ENCODE measurements around the gene CCDC27. TPM values are rescaled to one million over a fixed set of nuclear protein-coding genes. Genes with fewer than 3 reads are reported as not detected.
A peak's percentile ranks its signal among the peaks of the same experiment; 100 is the strongest.

Gene CCDC27
- total RNA-seq (not detected), total RNA-seq (0 reads per million in 2 donors)

DNA sequence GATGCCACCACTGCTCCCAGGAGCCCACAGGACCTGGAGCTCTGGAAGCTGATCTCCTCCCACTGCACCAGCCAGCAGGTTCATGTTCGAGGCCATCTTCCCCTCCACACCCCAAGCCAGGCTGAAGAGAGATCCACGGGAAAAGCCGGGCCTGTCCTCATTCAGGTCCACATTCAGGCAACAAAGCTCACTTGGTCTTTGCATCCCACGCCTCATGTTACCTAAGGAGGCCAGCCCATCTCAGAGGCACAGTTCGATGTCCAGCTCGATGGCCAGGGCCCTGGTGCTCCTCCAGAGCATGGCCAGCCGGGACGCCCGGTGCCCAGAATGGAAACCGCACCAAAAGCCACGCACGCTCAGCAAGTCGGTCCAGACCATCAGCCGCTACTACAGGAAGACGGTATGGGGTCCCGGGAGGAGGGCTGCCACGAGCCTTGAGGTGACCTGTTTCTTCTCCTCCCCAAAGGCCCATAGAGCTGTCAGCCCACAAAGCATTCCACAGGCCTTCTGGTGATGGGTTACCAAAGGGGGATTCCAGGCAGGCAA lies at the start of gene CCDC27:
Gene CCDC27 (plus strand): TSS at position 51 of the 546 bp plus-strand sequence. CDS start 32 bp downstream, at position 83.
- peak within 1 kb of the TSS; percentile 31 for H3K4me3 Mint-ChIP-seq
- no peak within 1 kb of the TSS for H3K27ac Mint-ChIP-seq
- H3K27me3 Mint-ChIP-seq = peaks cover 16% of the 10 kb centered on the region
- ATAC-seq = no peak
- no peaks in the 10 kb centered on the region for H3K9me3 ChIP-seq (ENCODE audit: control insufficient read depth, low read length, poor library complexity, severe bottlenecking)
- H3K4me1 Mint-ChIP-seq = peaks cover 7% of the 10 kb centered on the region
- H3K36me3 Mint-ChIP-seq (ENCODE audit: low read depth) = no peaks in the 10 kb centered on the region
- DNase-seq = no peak

GRCh38 chr1:3702528-3702927 lies 49.7 kb upstream of the CCDC27 start:
- no peak overlapping the region for H3K4me3 Mint-ChIP-seq
- H3K27me3 Mint-ChIP-seq = peaks cover 21% of the 10 kb centered on the region
- no peak overlapping the region for H3K27ac Mint-ChIP-seq
- ATAC-seq (no peak), DNase-seq (no peak)
- no peaks in the 10 kb centered on the region for H3K36me3 Mint-ChIP-seq (ENCODE audit: low read depth)
- H3K9me3 ChIP-seq (ENCODE audit: control insufficient read depth, low read length, poor library complexity, severe bottlenecking) = no peaks in the 10 kb centered on the region
- peaks cover 2% of the 10 kb centered on the region for H3K4me1 Mint-ChIP-seq

GRCh38 chr1:3702990-3703728 lies 49.1 kb upstream of the CCDC27 start:
- no peaks in the 10 kb centered on the region for H3K9me3 ChIP-seq (ENCODE audit: control insufficient read depth, low read length, poor library complexity, severe bottlenecking)
- H3K27me3 Mint-ChIP-seq = peaks cover 24% of the 10 kb centered on the region
- H3K36me3 Mint-ChIP-seq (ENCODE audit: low read depth) = no peaks in the 10 kb centered on the region
- ATAC-seq (no peak), DNase-seq (no peak)
- no peak overlapping the region for H3K27ac Mint-ChIP-seq
- peaks cover 2% of the 10 kb centered on the region for H3K4me1 Mint-ChIP-seq
- H3K4me3 Mint-ChIP-seq = no peak overlapping the region

DNA sequence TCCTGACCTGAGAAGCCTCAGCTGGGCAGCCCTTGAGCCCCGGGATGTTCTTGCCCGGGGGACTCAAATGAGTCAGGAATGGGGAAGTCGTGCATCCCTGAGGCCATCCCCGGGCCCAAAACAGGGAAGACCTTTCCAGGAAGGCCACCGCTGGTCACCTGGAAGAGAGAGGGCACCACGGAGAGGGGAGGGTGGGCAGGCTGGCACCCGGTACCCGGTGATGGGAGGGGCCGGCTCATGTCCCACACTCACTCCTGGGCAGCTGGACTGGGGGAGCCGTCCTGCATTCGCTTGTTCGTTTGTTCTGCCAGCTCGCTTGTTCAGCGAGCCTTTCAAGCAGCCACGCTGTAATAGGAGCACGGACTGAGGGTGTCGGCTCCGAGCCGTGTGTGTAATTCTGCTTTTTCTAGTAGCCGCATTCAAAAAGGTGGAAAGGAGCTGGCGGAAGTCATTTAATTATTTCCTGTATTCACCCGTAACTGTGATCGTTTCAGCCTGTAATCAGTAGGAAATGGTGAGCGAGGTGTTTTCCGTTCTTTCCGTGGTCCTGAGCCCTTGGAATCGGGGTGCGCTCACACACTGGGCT lies 48.4 kb upstream of the CCDC27 start:
- no peaks in the 10 kb centered on the region for H3K9me3 ChIP-seq (ENCODE audit: control insufficient read depth, low read length, poor library complexity, severe bottlenecking)
- Mint-ChIP-seq H3K36me3 (ENCODE audit: low read depth) (no peaks in the 10 kb centered on the region), H3K27ac (no peak overlapping the region), H3K4me3 (peak overlapping the region; percentile 62), H3K27me3 (peaks cover 22% of the 10 kb centered on the region), H3K4me1 (peaks cover 2% of the 10 kb centered on the region)
- no peak for ATAC-seq
- no peak for DNase-seq

GRCh38 chr1:3705341-3705950 lies 46.8 kb upstream of the CCDC27 start:
- Mint-ChIP-seq H3K4me1 (peaks cover 2% of the 10 kb centered on the region), H3K4me3 (no peak overlapping the region), H3K36me3 (ENCODE audit: low read depth) (no peaks in the 10 kb centered on the region), H3K27me3 (peaks cover 13% of the 10 kb centered on the region), H3K27ac (no peak overlapping the region)
- DNase-seq (no peak), ATAC-seq (no peak)
- no peaks in the 10 kb centered on the region for H3K9me3 ChIP-seq (ENCODE audit: control insufficient read depth, low read length, poor library complexity, severe bottlenecking)

GRCh38 chr1:3706651-3707297 lies 45.5 kb upstream of the CCDC27 start:
- Mint-ChIP-seq H3K4me3 (no peak overlapping the region), H3K27ac (no peak overlapping the region), H3K4me1 (peaks cover 2% of the 10 kb centered on the region), H3K27me3 (peaks cover 25% of the 10 kb centered on the region), H3K36me3 (ENCODE audit: low read depth) (no peaks in the 10 kb centered on the region)
- no peaks in the 10 kb centered on the region for H3K9me3 ChIP-seq (ENCODE audit: control insufficient read depth, low read length, poor library complexity, severe bottlenecking)
- DNase-seq = no peak
- no peak for ATAC-seq

GRCh38 chr1:3707298-3707938 lies 44.8 kb upstream of the CCDC27 start:
- DNase-seq (no peak), ATAC-seq (no peak)
- Mint-ChIP-seq H3K27me3 (peaks cover 31% of the 10 kb centered on the region), H3K4me1 (peaks cover 2% of the 10 kb centered on the region), H3K36me3 (ENCODE audit: low read depth) (no peaks in the 10 kb centered on the region), H3K4me3 (no peak overlapping the region), H3K27ac (no peak overlapping the region)
- no peaks in the 10 kb centered on the region for H3K9me3 ChIP-seq (ENCODE audit: control insufficient read depth, low read length, poor library complexity, severe bottlenecking)

- DNase-seq = no peak
- no peak overlapping the region for H3K27ac Mint-ChIP-seq
- no peaks in the 10 kb centered on the region for H3K36me3 Mint-ChIP-seq (ENCODE audit: low read depth)
- H3K9me3 ChIP-seq (ENCODE audit: control insufficient read depth, low read length, poor library complexity, severe bottlenecking) = no peaks in the 10 kb centered on the region
- H3K27me3 Mint-ChIP-seq = peaks cover 31% of the 10 kb centered on the region
- ATAC-seq = no peak
- H3K4me1 Mint-ChIP-seq = peaks cover 2% of the 10 kb centered on the region
- H3K4me3 Mint-ChIP-seq = no peak overlapping the region
Observed at GRCh38 chr1:3707939-3708328, 44.3 kb upstream of the CCDC27 start.

GRCh38 chr1:3708791-3709190 lies 43.5 kb upstream of the CCDC27 start:
- Mint-ChIP-seq H3K27ac (no peak overlapping the region), H3K4me3 (no peak overlapping the region), H3K27me3 (peaks cover 36% of the 10 kb centered on the region), H3K4me1 (no peaks in the 10 kb centered on the region), H3K36me3 (ENCODE audit: low read depth) (no peaks in the 10 kb centered on the region)
- H3K9me3 ChIP-seq (ENCODE audit: control insufficient read depth, low read length, poor library complexity, severe bottlenecking) = no peaks in the 10 kb centered on the region
- DNase-seq (no peak), ATAC-seq (no peak)

GRCh38 chr1:3710251-3710650 lies 42.0 kb upstream of the CCDC27 start:
- no peak overlapping the region for H3K4me3 Mint-ChIP-seq
- peaks cover 36% of the 10 kb centered on the region for H3K27me3 Mint-ChIP-seq
- no peak overlapping the region for H3K27ac Mint-ChIP-seq
- no peak for DNase-seq
- ATAC-seq = no peak
- H3K9me3 ChIP-seq (ENCODE audit: control insufficient read depth, low read length, poor library complexity, severe bottlenecking) = no peaks in the 10 kb centered on the region
- no peaks in the 10 kb centered on the region for H3K4me1 Mint-ChIP-seq
- H3K36me3 Mint-ChIP-seq (ENCODE audit: low read depth) = no peaks in the 10 kb centered on the region

DNA sequence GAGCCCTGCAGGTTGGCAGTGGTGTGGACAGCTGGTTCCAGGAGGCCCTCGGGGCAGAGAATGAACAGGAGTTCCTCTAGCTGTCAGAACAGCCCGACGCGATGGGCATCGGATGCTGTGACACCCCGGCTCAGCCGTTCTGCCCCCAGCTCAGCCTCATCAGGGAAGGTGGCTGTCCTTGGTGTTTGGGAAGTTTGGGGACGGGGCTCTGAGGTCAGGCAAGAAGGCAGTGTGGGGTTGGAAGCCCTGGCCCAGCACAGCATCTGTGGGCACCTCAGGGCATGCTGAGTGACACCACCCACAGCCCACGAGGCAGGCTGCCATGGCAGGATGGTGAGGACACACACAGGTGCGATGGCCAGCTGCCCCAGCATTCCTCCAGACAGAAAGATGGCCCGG lies 40.9 kb upstream of the CCDC27 start:
- Mint-ChIP-seq H3K27ac (no peak overlapping the region), H3K27me3 (peaks cover 36% of the 10 kb centered on the region), H3K4me1 (no peaks in the 10 kb centered on the region), H3K36me3 (ENCODE audit: low read depth) (no peaks in the 10 kb centered on the region), H3K4me3 (no peak overlapping the region)
- DNase-seq (no peak), ATAC-seq (no peak)
- no peaks in the 10 kb centered on the region for H3K9me3 ChIP-seq (ENCODE audit: control insufficient read depth, low read length, poor library complexity, severe bottlenecking)

- no peak for DNase-seq
- Mint-ChIP-seq H3K4me1 (no peaks in the 10 kb centered on the region), H3K4me3 (no peak overlapping the region), H3K36me3 (ENCODE audit: low read depth) (no peaks in the 10 kb centered on the region), H3K27me3 (peaks cover 36% of the 10 kb centered on the region), H3K27ac (no peak overlapping the region)
- no peak for ATAC-seq
- no peaks in the 10 kb centered on the region for H3K9me3 ChIP-seq (ENCODE audit: control insufficient read depth, low read length, poor library complexity, severe bottlenecking)
Observed at GRCh38 chr1:3711780-3712451, 40.3 kb upstream of the CCDC27 start.
